Activated naive CD4-positive, alpha-beta T cell treated with anti-CD3 and anti-CD28 coated beads, Interleukin-2, amount 50 U/mL, for 24 hours (primary cell): ENCODE measurements around the gene CUBN.

Experiments
- H3K27ac Mint-ChIP-seq: one replicate; pipeline ENCODE4 v1.8.0; 2021; ENCODE audit warnings: mild to moderate bottlenecking, mixed read lengths
- H3K27me3 Mint-ChIP-seq: one replicate; pipeline ENCODE4 v1.8.0; 2021; ENCODE audit warnings: mixed read lengths
- H3K36me3 Mint-ChIP-seq: one replicate; pipeline ENCODE4 v1.8.0; 2021; ENCODE audit warnings: mixed read lengths
- H3K4me1 Mint-ChIP-seq: one replicate; pipeline ENCODE4 v1.8.0; 2021; ENCODE audit warnings: mixed read lengths
- H3K4me3 Mint-ChIP-seq: one replicate; pipeline ENCODE4 v1.8.0; 2021; ENCODE audit warnings: mild to moderate bottlenecking, mixed read lengths
- H3K9me3 Mint-ChIP-seq: one replicate; pipeline ENCODE4 v1.8.0; 2021; ENCODE audit warnings: mixed read lengths

Gene CUBN

GRCh38 chr10:17074541-17074847 lies 55.1 kb downstream of the CUBN start:
- H3K4me3 Mint-ChIP-seq = no peak overlapping the region
- H3K27me3 Mint-ChIP-seq = no peaks in the 10 kb centered on the region
- H3K27ac Mint-ChIP-seq = peak overlapping the region; percentile 79
- H3K36me3 Mint-ChIP-seq = peaks cover 23% of the 10 kb centered on the region
- peaks cover 37% of the 10 kb centered on the region for H3K4me1 Mint-ChIP-seq
- no peaks in the 10 kb centered on the region for H3K9me3 Mint-ChIP-seq

- Mint-ChIP-seq H3K9me3 (no peaks in the 10 kb centered on the region), H3K4me3 (no peak overlapping the region), H3K4me1 (peaks cover 33% of the 10 kb centered on the region), H3K27me3 (no peaks in the 10 kb centered on the region), H3K36me3 (peaks cover 24% of the 10 kb centered on the region), H3K27ac (peak overlapping the region; percentile 79)
Observed at GRCh38 chr10:17073725-17074540, 55.7 kb downstream of the CUBN start.

- peaks cover 22% of the 10 kb centered on the region for H3K4me1 Mint-ChIP-seq
- H3K4me3 Mint-ChIP-seq = no peak overlapping the region
- no peaks in the 10 kb centered on the region for H3K27me3 Mint-ChIP-seq
- H3K9me3 Mint-ChIP-seq = no peaks in the 10 kb centered on the region
- peaks cover 30% of the 10 kb centered on the region for H3K36me3 Mint-ChIP-seq
- peak overlapping the region; percentile 46 for H3K27ac Mint-ChIP-seq
Observed at GRCh38 chr10:17068953-17069352, 60.7 kb downstream of the CUBN start.

- H3K9me3 Mint-ChIP-seq = no peaks in the 10 kb centered on the region
- peaks cover 36% of the 10 kb centered on the region for H3K36me3 Mint-ChIP-seq
- peak overlapping the region; percentile 2 for H3K4me3 Mint-ChIP-seq
- H3K27ac Mint-ChIP-seq = peak overlapping the region; percentile 9
- peaks cover 31% of the 10 kb centered on the region for H3K4me1 Mint-ChIP-seq
- no peaks in the 10 kb centered on the region for H3K27me3 Mint-ChIP-seq
Observed at GRCh38 chr10:17067376-17068264, 62.0 kb downstream of the CUBN start.

- peaks cover 38% of the 10 kb centered on the region for H3K36me3 Mint-ChIP-seq
Observed at GRCh38 chr10:17066807-17067206, 62.8 kb downstream of the CUBN start.

GRCh38 chr10:17066000-17066399 lies 63.6 kb downstream of the CUBN start:
- Mint-ChIP-seq H3K4me1 (peaks cover 46% of the 10 kb centered on the region), H3K27ac (no peak overlapping the region), H3K9me3 (no peaks in the 10 kb centered on the region), H3K36me3 (peaks cover 39% of the 10 kb centered on the region), H3K27me3 (no peaks in the 10 kb centered on the region), H3K4me3 (peak overlapping the region; percentile 34)

More at GRCh38 chr10:17066807-17067206, 62.8 kb downstream of the CUBN start:
- no peaks in the 10 kb centered on the region for H3K9me3 Mint-ChIP-seq
- no peak overlapping the region for H3K27ac Mint-ChIP-seq
- no peak overlapping the region for H3K4me3 Mint-ChIP-seq
- peaks cover 39% of the 10 kb centered on the region for H3K4me1 Mint-ChIP-seq
- H3K27me3 Mint-ChIP-seq = no peaks in the 10 kb centered on the region

GRCh38 chr10:17065273-17065672 lies 64.3 kb downstream of the CUBN start:
- no peaks in the 10 kb centered on the region for H3K27me3 Mint-ChIP-seq
- no peaks in the 10 kb centered on the region for H3K9me3 Mint-ChIP-seq
- peaks cover 46% of the 10 kb centered on the region for H3K4me1 Mint-ChIP-seq
- H3K36me3 Mint-ChIP-seq = peaks cover 34% of the 10 kb centered on the region
- no peak overlapping the region for H3K27ac Mint-ChIP-seq
- H3K4me3 Mint-ChIP-seq = no peak overlapping the region

GRCh38 chr10:17064435-17064834 lies 65.2 kb downstream of the CUBN start:
- H3K9me3 Mint-ChIP-seq = no peaks in the 10 kb centered on the region
- no peak overlapping the region for H3K27ac Mint-ChIP-seq
- no peaks in the 10 kb centered on the region for H3K27me3 Mint-ChIP-seq
- peaks cover 51% of the 10 kb centered on the region for H3K4me1 Mint-ChIP-seq
- H3K36me3 Mint-ChIP-seq = peaks cover 31% of the 10 kb centered on the region
- no peak overlapping the region for H3K4me3 Mint-ChIP-seq

- H3K27me3 Mint-ChIP-seq = no peaks in the 10 kb centered on the region
- no peak overlapping the region for H3K27ac Mint-ChIP-seq
- H3K4me3 Mint-ChIP-seq = no peak overlapping the region
- H3K36me3 Mint-ChIP-seq = peaks cover 30% of the 10 kb centered on the region
- peaks cover 60% of the 10 kb centered on the region for H3K4me1 Mint-ChIP-seq
- no peaks in the 10 kb centered on the region for H3K9me3 Mint-ChIP-seq
Observed at GRCh38 chr10:17062955-17063484, 66.6 kb downstream of the CUBN start.

GRCh38 chr10:17062493-17062892 lies 67.1 kb downstream of the CUBN start:
- H3K27ac Mint-ChIP-seq = no peak overlapping the region
- H3K27me3 Mint-ChIP-seq = no peaks in the 10 kb centered on the region
- H3K9me3 Mint-ChIP-seq = no peaks in the 10 kb centered on the region
- H3K36me3 Mint-ChIP-seq = peaks cover 29% of the 10 kb centered on the region
- H3K4me1 Mint-ChIP-seq = peaks cover 55% of the 10 kb centered on the region
- no peak overlapping the region for H3K4me3 Mint-ChIP-seq

- Mint-ChIP-seq H3K9me3 (no peaks in the 10 kb centered on the region), H3K36me3 (peaks cover 31% of the 10 kb centered on the region), H3K4me3 (no peak overlapping the region), H3K4me1 (peaks cover 50% of the 10 kb centered on the region), H3K27ac (peak overlapping the region; percentile 52), H3K27me3 (no peaks in the 10 kb centered on the region)
Observed at GRCh38 chr10:17062009-17062408, 67.6 kb downstream of the CUBN start.

- no peaks in the 10 kb centered on the region for H3K27me3 Mint-ChIP-seq
- H3K27ac Mint-ChIP-seq = no peak overlapping the region
- H3K36me3 Mint-ChIP-seq = peaks cover 35% of the 10 kb centered on the region
- H3K4me1 Mint-ChIP-seq = peaks cover 44% of the 10 kb centered on the region
- H3K9me3 Mint-ChIP-seq = no peaks in the 10 kb centered on the region
- H3K4me3 Mint-ChIP-seq = no peak overlapping the region
Observed at GRCh38 chr10:17061418-17061817, 68.2 kb downstream of the CUBN start.

GRCh38 chr10:17060289-17060688 lies 69.3 kb downstream of the CUBN start:
- Mint-ChIP-seq H3K4me1 (peaks cover 39% of the 10 kb centered on the region), H3K9me3 (no peaks in the 10 kb centered on the region), H3K27ac (no peak overlapping the region), H3K27me3 (no peaks in the 10 kb centered on the region), H3K36me3 (peaks cover 37% of the 10 kb centered on the region), H3K4me3 (no peak overlapping the region)

- H3K27me3 Mint-ChIP-seq = no peaks in the 10 kb centered on the region
- H3K4me3 Mint-ChIP-seq = no peak overlapping the region
- H3K27ac Mint-ChIP-seq = peak overlapping the region; percentile 41
- peaks cover 39% of the 10 kb centered on the region for H3K4me1 Mint-ChIP-seq
- peaks cover 33% of the 10 kb centered on the region for H3K36me3 Mint-ChIP-seq
- no peaks in the 10 kb centered on the region for H3K9me3 Mint-ChIP-seq
Observed at GRCh38 chr10:17059197-17059688, 70.4 kb downstream of the CUBN start.

- Mint-ChIP-seq H3K27ac (no peak overlapping the region), H3K4me3 (no peak overlapping the region), H3K27me3 (no peaks in the 10 kb centered on the region), H3K9me3 (no peaks in the 10 kb centered on the region), H3K36me3 (peaks cover 29% of the 10 kb centered on the region), H3K4me1 (peaks cover 34% of the 10 kb centered on the region)
Observed at GRCh38 chr10:17058093-17058492, 71.5 kb downstream of the CUBN start.
